GM19452 (cell line): ENCODE measurements around the gene HTR3D.
"Not testable (repeated sequence)": the region's sequence is repeated elsewhere in the genome, so short reads cannot be mapped to it uniquely, and the experiment has no call there.

ENCODE experiments used
- ATAC-seq: cut with Tn5 transposase; IDR thresholded peaks from one replicate; pipeline ENCODE4 v1.9.1; 2021; ENCODE audit not compliant: unreplicated experiment

Gene HTR3D

GRCh38 chr3:184062637-184063036 lies 31.1 kb downstream of the HTR3D start:
- no peak for ATAC-seq

- no peak for ATAC-seq
Measured at GRCh38 chr3:184066211-184066610, 34.7 kb downstream of the HTR3D start.

DNA sequence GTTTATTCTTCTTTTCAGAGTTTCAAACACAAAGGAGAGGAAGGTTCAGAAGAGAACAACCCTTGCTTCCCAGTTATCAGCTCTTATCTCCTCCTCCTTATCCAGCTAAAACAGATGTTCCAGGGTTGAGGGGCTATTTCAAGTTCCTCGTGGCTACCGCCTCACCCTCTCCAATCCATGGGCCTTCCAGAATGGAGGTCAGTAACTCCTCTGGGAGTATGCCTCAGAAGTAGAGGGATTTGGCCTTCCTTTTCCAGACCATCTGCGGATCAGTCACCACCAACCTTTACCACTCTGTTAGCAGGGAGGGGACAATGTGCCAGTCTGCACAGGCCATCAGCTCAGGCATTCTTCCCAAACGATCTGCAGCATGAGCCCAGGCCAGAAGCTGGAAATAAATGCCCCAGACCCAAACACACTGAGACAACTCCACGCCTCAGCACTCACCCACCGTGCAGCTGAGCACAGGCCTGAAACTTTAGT lies 36.1 kb downstream of the HTR3D start:
- no peak for ATAC-seq

GRCh38 chr3:184068344-184068743 lies 36.8 kb downstream of the HTR3D start:
- no peak for ATAC-seq

DNA sequence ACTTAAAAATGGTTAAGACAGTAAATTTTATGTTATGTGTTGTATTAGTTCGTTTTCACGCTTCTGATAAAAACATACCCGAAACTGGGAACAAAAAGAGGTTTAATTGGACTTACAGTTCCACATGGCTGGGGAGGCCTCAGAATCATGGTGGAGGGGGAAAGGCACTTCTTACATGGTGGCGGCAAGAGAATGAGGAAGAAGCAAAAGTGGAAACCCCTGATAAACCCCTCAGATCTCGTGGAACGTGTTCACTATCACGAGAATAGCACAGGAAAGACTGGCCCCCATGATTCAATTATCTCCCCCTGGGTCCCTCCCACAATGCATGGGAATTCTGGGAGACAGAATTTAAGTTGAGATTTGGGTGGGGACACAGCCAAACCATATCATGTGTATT lies 39.6 kb downstream of the HTR3D start:
- ATAC-seq = not testable (repeated sequence)

DNA sequence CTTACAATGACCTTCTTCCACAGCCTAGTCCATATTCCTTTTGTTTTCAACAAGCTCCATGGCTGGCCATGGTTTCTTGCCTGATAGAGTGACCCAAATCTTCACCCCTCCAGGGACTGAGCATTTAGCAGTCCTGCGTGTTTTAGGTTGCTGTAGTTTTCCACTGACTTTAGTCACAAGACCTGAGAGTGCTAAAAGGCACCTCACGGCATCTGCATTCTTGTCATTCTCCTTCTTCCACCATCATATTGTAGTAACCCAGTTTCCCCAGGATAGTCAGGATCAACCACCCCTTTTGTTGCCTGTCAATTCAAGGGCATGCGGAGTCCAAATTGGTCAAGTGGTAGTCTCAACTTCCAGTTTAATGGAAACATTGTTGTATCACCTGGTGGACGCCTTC lies 42.1 kb downstream of the HTR3D start:
- no peak for ATAC-seq

DNA sequence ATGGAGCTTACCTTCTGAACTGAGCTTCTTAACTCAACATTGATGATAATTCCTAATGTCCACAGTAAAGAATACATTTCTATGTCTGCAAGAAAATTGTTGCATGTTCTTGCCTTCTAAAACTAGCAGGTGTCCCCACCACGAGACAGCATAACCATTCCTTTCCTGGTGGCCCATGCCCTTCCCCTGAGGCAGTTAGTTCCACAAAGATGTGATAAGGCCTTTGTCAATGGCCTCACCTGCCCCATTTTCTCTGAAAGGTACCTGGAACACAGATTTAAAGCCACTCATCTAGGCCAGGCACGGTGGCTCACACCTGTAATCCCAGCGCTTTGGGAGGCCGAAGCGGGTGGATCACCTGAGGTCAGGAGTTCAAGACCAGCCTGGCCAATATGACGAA lies 44.4 kb downstream of the HTR3D start:
- no peak for ATAC-seq

DNA sequence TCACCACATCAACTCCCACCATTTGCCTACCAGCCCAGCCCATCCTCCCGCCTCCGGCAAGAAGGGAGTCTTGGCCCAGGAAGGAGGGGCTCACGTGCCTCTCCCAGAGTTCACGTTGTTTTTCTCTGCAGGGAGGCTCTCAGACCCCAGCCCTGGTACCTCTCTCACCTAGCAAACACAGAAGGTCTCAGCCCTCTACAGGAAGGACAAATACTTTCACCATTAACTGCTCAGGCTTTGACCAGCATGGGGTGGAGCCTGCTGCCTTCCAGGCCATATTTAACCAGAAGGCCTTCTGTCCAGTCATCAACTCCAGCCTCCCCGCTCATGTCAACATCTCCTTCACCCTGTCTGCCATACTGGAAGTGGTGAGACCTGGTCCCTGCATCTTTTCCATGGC lies 46.3 kb downstream of the HTR3D start:
- no peak for ATAC-seq

DNA sequence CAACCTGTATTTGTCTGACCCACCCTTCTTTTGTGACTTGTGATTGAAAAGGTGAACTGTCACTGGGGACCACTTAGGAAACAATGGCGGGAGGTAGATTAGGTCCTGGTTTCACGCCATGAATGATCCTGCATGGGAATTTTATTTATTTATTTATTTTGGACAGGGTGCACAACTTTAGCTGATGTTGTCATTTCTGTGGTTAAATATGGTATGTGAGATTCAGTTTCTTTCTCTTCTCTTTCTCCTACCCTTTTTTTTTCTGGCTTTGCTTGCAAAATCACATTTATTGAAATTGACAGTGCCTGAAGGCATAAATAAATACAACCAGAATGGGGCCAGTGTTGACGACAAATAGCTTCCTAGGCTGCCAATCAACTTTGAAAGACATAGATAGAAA lies 47.3 kb downstream of the HTR3D start:
- no peak for ATAC-seq

GRCh38 chr3:184081116-184081830 lies 49.7 kb downstream of the HTR3D start:
- no peak for ATAC-seq

DNA sequence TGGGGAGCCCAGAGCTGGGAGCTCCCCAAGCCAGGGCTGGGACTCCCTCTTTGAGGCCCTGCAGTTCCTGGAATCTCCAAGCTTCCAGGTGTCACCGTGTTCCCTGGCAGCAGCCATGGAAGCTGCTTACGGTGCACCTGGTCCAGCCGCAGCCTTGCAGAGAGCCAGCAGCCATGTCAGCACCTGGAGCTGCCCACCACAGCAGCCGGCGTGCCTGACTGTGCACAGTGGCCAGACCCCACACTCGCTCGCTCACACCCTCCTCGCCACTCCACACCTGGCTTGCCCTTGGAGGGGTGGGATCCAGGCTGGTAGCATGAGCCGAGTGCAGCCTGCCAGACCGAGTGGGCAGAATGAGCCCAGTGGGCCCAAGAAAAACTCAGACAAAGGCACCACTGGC lies 50.5 kb downstream of the HTR3D start:
- no peak for ATAC-seq

DNA sequence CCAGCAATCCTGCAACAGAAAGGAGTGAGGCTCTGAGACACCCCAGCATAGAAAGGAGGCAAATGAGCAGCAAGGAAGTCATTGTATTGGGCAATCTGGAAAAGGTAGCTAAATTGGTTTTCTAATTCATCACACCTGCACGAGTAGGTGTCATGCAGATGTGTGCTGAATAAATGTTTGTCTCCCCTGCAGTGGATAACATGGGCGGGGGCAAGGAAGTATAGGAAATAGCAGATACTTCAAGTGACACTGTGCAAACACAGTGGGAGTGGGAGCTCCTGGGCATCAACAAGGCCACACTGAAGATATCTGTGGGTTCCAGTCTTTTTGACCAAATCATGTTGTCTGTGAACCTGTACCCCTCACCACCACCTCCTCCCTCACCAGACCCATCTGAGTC lies 50.9 kb downstream of the HTR3D start:
- no peak for ATAC-seq

DNA sequence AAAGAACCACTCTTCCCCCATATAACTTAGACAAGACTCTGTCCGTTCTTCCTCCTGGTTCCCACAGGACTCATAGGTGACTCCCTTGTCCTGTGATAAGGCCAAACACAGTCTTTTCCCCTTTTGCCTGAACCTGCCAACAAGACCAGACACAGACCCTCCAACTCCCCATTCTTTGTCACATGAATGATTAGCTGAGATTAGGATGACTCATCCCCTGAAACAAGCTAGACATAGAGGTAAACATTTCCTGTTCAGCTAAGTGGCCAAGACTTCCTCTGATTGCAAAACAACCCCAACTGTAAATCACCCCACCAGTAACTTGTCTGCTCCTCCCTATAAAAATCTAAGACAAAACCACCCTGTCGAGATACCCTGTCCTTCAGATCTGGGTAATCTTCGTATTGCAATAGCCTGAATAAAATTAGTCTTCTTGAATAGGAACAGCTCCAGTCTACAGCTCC lies 53.9 kb downstream of the HTR3D start:
- ATAC-seq = no peak
